GM19467 (cell line): ENCODE measurements around the gene TRMT6.

Experiments
- ATAC-seq: cut with Tn5 transposase; IDR thresholded peaks from one replicate; pipeline ENCODE4 v1.9.1; 2021; ENCODE audit warnings: mild to moderate bottlenecking, moderate library complexity; ENCODE audit not compliant: unreplicated experiment

TRMT6 gene

DNA sequence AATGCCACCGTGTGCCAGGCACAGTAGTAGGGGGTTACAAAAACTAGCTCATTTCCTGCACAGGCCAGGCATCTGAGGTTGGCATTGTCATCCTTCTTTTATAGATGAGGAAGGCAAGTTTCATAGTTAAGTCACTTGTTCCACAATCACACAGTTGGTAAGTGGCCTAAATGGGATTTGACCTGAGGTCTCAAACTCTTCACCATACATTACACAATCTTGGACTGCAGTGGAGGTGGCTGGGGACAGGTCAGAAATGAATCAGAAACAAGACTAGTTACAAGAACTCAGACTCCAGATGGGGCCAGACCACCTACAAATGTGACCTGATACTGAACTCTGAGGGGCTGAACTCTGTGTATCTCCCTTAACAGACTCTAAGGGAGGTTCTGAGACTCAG lies 49.4 kb downstream of the TRMT6 start:
- ATAC-seq, result no peak

DNA sequence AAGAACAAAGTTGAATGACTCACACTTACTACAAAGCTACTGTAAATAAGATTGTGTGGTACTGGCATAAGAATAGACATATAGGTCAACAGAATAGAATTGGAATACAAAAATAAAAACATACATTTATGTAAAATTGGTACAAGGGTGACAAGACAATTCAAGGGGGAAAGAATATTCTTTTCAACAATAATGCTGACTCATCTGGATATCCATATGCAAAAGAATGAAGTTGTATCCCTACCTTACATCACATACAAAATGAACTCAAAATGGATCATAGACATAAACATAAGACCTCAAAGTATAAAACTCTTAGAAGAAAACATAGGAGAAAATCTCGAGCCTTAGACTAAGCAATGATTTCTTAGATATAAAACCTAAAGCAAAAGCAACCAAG lies 50.9 kb downstream of the TRMT6 start:
- ATAC-seq, result no peak

DNA sequence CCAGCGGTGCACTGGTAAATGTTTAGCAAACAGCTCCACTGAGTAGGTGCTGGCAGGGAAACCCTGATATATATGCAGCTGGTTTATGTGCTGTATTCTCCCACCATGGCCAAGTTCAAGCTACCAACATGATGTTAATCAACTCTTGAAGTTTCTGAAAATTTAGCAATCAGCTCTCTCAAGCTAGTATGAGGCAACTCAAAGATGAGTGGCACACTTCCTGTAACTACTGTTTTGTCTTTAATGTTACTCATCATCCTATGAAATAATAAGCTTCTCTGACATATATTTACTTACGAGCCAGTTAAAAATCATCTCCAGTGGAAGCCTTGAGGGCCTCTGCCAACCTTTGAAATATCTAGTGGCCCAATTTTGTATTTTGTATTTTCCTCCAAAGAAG lies 54.7 kb downstream of the TRMT6 start:
- no peak for ATAC-seq

DNA sequence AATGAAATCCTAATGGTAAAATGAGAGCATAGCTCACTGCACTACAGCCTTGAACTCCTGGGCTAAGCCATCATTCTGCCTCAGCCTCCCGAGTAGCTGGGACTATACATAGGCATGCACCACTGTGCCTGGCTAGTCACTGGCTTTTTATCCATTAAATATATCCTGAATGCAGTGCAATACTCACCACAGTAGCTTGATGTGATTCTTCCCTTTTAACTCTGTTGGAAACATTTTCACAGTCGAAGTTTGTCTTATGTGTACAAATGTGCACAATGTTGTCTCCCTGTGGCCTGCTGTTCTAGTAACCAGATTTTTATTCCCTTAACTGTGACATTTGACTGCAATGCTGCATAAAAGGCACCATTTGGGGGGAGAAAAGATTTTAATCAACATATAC lies 56.7 kb downstream of the TRMT6 start:
- no peak for ATAC-seq

DNA sequence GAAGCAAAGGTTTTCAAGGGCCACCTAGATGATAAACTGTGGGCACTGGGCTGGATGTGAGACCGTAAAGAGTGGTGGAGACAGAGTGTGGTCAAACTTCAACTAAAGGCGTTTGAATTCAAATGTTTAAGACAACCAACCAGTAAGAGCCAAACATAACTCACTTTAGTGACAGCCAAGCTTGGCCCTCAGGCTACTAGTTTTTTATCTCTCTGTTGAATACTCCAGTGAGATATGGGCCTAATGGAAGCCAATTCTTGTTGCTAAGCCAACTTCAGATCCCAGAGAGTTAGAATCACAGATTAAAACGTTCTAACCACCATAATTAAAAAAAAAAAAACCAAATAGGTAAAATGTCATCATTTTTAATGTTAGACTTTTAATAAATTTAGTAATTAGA lies 57.3 kb downstream of the TRMT6 start:
- no peak for ATAC-seq

DNA sequence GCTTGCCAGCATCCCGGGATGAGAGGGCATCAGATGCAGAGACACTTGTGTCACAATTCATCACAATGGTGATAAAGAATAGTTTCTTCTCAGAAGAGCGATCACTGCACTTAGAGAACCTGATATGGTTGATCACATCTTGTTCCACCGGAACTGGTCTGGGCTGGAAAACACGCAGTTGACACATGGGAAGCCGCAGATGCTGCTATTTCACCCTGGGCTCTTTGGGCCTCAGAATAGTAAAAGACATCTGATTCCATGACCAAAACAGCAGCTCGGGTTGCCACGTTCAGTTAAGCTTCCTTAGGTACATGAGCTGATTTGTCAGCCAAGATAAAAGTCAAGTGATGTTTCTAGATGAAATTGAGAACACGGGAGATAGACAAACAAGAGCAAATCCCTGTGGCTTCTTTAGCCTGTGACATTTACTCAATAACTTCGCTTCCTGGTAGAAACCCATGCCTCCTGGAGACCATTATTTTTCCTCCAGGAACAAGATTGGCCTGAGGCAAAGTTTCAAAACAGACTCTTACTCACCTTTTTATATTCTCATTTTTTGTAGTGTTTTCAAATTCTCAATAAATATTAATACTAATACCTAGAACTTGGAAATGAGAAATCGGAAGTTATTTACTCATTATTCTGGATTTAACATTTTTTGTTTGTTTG lies 59.4 kb downstream of the TRMT6 start:
- ATAC-seq, result no peak

DNA sequence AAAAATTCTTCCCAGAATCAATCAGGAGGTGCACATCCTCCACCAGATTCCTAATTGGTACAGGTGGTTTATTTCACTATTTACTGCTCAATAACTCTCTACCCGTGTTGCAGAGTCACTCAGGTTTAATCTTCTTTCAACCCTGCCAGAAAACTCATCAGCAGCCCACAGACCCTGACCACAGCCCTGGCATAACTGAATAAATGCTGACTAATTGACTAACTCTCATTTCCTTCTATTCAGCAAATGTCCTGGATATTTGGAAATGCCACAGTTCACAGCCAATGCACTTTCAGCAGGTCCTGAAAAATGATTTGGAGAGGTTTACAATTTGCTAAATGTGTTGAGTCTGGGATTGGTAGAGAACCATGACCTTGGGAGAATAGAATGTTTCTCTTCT lies 62.3 kb downstream of the TRMT6 start:
- ATAC-seq, result no peak

DNA sequence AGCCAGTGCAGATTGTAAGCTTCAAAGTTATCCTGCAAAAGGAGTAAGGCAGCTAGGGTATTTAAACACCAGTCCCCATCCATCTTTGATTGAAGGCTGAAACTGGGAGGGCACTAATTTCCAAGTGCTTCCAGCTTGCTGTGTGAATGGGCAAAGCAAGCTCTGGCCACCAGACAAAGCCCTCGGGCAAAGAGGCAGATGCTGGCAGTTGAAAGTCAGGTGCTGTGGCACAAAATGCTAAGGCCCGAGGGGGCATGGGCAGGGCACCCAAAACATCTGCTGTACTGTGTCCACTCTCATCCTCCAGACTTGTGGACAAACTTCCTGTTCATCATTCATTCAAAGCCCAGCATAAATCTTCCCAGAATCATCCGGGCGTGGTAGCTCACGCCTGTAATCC lies 62.9 kb downstream of the TRMT6 start:
- no peak for ATAC-seq
